Epithelial cell of prostate (primary cell): ENCODE results near the gene ABHD3.
"Not testable (repeated sequence)": the region's sequence is repeated elsewhere in the genome, so short reads cannot be mapped to it uniquely, and the experiment has no call there.

ENCODE experiments used
- DNase-seq: peaks from one replicate; pipeline ENCODE4 v3.0.0-alpha.2; 2011; ENCODE audit warnings: low read depth, low spot score
- H3K27ac ChIP-seq: fragments of 450-650 bp; 2 replicates; pipeline ENCODE4 v1.5.1; 2017; ENCODE audit warnings: mild to moderate bottlenecking

Gene ABHD3

DNA sequence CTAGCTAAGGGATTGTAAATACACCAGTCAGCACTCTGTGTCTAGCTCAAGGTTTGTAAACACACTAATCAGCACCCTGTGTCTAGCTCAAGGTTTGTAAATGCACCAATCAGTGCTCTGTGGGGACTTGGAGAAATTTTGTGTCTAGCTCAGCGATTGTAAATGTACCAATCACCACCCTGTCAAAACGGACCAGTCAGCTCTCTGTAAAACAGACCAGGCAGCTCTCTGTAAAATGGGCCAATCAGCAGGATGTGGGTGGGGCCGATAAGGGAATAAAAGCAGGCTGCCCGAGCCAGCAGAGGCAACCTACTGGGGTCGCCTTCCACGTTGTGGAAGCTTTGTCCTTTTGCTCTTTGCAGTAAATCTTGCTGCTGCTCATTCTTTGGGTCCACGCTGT is 2.6 kb upstream of the ABHD3 start:
- DNase-seq, H3K27ac ChIP-seq: not testable (repeated sequence)

DNA sequence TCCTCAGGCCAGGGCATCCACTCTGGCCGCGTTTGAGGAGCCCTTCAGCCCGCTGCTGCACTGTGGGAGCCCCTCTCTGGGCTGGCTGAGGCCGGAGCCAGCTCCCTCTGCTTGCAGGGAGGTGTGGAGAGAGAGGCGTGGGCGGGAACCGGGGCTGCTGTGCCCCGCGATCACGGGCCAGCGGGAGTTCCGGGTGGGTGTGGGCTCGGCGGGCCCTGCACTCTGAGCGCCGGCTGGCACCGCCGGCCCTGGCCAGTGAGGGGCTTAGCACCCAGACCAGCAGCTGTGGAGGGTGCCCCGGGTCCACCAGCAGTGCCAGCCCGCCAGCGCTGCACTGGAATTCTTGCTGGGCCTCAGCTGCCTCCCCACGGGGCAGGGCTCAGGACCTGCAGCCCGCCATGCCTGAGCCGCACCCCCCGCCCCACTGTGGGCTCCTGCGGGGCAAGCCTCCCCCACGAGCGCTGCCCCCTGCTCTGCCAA is 1.9 kb upstream of the ABHD3 start:
- no peak overlapping the region for H3K27ac ChIP-seq
- DNase-seq: no peak

DNA sequence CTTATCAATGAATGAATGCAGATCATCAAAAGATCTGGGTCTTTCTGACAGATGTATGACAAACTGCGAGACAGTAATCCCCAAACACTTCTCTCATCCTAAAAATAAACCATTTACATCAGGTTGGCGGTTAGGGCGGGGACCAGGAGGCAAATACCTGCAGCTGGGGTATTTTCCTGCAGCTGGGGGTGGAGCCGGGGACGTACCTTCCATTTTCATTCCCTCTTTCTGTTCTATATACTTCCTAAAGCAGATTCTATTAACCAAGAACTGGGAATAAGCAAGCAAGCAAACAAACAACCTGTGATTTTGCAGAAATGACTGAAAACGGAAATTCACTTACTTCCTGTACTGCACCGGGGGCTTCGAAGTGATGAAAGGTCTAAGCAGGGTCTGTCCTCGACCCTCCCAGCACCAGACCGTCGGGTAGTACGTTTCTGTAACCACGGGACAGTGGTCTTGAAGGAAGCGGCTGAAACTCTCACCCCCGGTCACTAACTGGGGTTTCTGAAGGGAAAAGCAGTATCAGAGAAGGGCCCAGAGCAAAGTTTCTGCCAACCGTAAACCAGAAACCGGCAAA is 1.2 kb downstream of the ABHD3 start:
- peak overlapping the region; percentile 85 for H3K27ac ChIP-seq
- DNase-seq: no peak

DNA sequence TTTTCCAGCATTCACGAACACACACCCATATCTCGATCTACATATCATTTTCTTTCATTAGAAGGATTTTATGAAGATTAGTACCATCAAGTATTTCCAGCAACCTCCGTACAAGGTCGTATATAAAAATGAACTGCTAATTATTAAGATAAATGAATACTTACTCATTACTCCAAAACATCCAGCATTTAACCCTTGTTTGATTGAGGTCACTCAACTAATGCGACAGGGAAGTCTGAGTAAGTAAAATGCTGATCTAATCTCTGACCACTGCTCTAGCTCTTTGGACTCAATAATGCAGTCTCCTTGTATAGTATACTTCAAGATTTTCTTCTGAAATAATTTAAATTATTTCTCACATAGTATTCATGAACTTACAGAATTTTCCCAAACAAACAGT is 2.0 kb downstream of the ABHD3 start:
- H3K27ac ChIP-seq: peak overlapping the region; percentile 85

DNA sequence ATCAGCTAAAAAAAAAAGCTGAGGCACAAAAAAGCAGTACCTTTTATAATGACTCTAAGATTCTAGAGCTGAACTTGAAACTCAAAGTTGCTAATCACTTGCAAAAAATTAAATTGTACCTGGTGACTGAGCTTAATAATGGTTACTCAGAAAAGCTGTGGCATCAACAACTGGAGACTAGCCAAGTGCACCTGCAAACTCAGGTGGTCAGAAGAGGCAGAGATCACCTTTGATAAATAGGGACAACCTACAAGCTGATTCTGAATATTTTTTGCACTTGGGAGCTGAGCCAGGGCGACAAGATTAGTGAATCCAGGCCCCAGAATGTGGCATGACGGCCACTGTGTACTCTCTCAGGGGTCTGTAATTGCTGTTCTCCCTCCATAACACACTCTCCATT is 3.0 kb downstream of the ABHD3 start:
- no peak overlapping the region for H3K27ac ChIP-seq
- DNase-seq: no peak

More for the DNA sequence above, 2.0 kb downstream of the ABHD3 start:
- DNase-seq: no peak

DNA sequence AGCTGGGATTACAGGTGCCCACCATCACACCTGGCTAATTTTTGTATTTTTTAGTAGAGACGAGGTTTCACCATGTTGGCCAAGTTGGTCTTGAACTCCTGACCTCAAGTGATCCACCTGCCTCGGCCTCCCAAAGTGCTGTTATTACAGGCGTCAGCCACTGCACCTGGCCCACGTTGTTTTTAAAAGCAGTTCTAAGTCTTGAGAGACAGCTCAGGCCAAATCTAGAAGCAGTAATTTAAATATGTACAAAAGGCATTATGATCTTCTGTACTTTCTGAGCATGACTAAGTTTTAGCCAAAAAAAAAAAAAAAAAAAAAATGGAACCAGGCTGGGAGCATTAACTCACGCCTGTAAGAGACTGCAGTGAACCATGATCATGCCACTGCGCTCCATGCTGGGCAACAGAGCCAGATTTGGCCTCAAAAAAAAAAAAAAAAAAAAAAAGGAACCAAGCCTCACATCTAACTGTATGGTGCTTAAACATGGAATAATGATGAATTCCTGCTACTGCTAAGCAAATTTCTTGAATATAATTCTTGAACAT is 4.0 kb downstream of the ABHD3 start:
- DNase-seq: no peak
- no peak overlapping the region for H3K27ac ChIP-seq

DNA sequence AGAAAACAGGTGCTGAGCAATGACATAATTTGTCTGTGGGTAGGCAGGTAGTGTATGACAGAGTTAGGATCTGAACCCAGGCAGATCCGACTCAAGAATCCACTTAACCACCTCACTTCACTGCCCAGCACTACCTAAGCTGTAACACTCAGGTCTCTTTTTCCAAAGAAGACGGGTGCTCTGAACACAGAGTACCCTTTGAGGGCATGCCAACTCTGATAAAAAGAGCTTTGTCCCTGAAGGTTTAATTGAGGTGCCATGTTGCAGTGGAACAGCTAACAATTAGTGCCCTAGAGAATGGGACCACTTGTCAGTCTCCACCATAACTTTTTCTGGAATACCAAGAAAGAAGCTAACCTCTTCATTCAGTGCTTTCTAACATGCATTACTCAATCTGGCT is 11.3 kb downstream of the ABHD3 start:
- no peak overlapping the region for H3K27ac ChIP-seq
- DNase-seq: no peak

DNA sequence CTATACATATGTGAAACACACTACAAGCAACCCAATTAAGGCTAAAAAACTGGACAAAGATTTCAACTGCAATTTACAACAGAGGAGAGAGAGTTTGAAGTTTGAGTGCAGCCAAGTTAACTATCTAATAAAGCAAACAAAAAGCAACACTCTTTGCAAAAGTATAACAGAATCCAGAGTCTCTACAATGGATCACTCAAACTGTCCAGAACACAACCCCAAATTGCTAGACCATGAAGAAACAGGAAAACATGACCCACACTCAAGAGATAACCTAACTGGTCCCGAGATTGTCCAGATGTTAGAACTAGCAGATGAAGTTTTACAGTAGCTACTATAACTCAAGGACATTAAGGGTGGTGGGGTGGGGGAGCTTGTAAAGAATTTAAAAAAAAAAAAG is 14.8 kb downstream of the ABHD3 start:
- DNase-seq: no peak
- H3K27ac ChIP-seq: no peak overlapping the region

DNA sequence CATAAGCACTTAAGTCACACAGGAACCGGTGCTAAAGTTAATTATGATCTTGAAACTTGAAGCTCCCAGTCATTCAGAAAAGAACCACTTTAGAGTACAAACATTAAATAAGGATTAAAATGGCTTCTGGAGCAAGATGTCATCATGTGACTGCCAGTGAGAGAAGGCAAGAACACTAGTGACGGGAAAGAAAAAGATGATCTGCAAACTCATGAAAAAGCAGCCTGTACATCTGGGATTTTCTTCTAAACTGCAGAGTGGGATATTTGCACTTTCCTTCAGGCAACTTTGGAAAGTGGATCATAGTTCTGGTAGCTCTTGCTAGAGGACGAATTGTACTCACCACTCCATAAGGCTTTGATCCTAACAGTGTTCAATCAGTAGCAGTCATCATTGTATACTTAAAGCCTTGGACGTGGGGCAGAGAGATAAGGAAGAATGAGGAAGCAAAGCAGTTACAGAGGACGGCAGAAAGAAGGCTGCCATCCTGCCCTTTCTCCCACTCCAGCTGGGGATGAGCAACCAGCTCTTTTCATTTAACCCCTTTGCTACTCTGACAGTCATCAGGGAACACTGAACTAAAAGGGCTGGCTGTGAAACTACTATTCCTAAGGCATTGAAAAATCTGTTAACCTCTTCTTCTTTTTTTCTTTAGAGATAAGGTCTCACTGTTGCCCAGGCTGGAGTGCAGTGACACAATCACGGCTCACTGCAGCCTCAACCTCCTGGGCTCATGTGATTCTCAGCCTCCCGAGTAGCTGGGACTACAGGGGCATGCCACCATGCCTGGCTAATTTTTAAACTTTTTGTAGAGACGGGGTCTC is 18.1 kb downstream of the ABHD3 start:
- no peak overlapping the region for H3K27ac ChIP-seq
- DNase-seq: no peak

DNA sequence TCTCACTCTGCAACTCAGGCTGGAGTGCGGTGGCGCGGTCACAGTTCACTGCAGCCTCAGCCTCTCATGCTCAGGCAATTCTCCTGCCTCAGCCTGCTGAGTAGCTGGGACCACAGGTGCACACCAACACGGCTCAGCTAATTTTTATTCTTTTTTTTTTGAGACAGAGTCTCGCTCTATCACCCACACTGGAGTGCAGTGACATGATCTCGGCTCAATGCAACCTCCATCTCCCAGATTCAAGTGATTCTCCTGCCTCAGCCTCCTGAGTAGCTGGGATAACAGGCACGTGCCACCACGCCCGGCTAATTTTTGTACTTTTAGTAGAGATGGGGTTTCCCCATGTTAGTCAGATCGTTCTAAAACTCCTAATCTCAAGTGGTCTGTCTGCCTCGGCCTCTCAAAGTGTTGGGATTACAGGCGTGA is 19.0 kb downstream of the ABHD3 start:
- H3K27ac ChIP-seq: not testable (repeated sequence)

DNA sequence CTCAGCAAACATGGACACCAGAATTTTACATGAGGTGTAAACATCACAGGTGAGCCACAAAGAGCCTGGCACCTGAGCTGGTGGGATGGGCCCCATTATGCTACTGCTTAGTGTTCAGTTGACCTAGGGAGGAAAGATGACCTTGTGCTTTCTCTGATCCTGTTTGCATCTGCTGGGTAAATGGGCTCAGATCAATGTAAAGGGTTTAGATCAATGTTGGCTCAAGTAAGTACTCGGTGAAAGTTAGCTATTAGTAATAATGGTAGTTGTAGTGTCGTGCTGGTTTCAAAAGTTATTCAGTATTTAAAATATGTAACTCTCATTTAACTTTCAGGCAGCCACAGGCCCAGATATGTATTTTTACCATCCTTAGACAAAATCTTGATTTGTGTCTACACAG is 19.8 kb downstream of the ABHD3 start:
- DNase-seq: no peak
- no peak overlapping the region for H3K27ac ChIP-seq

More for the DNA sequence above, 19.0 kb downstream of the ABHD3 start:
- DNase-seq: not testable (repeated sequence)

DNA sequence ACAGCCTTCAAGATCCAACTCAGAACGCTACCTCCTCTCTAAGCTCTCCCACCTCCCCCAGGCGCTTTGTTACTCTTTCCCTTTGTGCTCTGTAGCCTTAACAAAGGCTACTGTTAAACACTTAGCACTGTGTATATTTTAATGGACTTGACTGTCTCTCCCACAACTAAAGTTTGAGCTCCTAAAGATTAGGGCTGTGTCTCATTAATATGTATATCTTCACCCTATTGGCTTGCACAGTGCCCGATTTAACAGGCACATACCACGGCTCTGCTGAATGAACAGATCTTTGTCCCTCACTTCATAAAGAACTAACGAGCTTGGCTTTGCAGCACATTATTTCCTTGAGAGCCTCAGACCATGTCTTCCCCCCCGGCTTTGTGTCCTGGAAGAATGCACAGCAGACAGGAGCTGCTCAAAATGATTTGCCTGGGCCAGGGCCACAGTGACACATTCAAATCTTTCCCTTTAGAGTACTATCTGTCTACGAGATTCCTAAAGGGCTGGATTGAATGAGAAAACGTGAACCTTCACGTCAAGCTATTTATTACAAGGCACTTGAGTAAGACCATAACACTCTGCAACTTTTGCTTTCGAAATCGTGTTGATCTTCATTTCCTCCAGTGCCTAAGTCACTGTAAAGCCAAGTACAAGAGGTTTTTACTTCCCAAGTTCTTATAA is 22.1 kb downstream of the ABHD3 start:
- H3K27ac ChIP-seq: peak overlapping the region; percentile 59
- no peak for DNase-seq

DNA sequence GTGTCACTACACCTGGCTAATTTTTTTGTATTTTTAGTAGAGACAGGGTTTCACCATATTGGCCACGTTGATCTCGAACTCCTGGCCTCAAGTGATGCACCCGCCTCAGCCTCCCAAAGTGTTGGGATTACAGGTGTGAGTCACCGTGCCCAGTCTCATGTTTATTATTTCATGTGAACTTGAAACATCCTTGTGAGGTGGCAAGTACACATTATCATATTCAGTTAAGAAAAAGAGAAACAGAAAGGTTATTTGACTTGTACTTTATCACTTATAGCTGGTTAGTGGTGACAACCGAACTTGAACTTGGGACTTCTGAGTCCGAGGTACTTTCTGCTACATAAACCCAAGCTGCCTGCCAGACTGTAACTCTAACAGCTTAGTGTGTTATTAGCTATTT is 24.4 kb downstream of the ABHD3 start:
- no peak overlapping the region for H3K27ac ChIP-seq
- no peak for DNase-seq

DNA sequence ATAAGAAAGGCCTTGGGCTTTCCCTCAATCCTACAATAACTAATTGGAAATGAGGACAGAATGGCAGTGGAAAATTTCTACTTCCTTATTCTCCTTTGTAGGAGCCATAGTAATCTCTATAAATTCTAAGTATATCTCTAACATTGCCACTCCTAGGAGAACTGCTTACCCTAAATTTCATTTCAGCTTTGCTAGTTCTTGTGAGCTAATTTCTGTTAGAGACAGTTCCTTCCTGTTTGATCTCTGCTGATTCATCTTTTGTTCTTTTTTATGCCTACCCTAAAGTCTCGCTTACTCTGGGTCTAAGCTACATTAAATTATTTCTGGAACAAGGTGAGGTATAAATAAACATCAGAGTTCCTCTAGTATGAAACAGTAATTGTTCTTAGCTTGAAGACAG is 25.7 kb downstream of the ABHD3 start:
- H3K27ac ChIP-seq: peak overlapping the region; percentile 30
- DNase-seq: no peak

DNA sequence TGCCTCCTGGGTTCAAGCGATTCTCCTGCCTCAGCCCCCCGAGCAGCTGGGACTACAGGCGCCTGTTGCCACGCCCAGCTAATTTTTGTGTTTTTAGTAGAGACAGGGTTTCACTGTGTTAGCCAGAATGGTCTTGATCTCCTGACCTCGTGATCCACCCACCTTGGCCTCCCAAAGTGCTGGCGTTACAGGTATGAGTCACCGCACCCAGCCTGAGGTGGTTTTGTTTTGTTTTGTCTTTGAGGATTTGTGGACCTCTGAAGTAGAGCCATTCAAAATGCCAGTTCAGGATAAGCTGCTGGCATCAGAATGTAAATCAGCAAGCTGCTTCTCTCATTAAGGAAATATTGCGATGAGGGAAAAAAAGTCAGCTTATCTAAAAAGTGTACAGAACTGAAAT is 29.2 kb downstream of the ABHD3 start:
- not testable (repeated sequence) for DNase-seq

DNA sequence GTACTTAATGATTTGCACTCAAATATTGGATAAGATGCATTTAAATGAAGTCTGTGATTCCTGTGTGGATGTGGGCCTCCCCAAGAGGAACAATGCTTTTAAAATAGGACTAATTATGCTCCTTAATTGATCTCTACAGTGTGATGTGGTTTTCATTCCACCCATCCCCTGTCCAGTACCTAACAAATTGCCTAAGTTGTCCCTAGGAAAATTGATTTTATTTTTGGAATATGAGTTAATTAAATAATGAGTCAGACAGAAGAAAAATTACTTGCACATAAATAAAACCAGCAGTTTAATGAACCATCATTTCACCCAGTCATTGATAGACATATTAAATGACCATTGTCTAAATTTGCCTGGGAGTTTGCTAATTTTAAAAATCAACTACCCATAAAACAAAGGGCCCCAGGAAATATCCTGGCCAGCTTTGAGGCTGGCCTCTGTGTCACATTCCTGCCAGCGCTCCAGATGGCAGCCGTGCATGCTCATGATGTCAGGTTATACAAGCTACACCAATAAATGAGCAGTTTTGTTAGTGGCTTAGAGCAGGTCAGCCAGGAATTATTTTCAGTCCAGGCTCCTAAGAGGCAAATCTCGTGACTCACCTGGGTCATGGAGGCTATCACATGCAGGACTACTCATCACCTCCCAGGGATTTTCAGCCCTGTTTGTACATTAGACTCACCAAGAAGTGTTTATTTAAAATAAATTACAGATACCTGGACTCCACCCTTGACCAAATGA is 31.9 kb downstream of the ABHD3 start:
- peak overlapping the region; percentile 68 for H3K27ac ChIP-seq
- DNase-seq: peak; percentile 59

More for the DNA sequence above, 29.2 kb downstream of the ABHD3 start:
- peak overlapping the region; percentile 3 for H3K27ac ChIP-seq

DNA sequence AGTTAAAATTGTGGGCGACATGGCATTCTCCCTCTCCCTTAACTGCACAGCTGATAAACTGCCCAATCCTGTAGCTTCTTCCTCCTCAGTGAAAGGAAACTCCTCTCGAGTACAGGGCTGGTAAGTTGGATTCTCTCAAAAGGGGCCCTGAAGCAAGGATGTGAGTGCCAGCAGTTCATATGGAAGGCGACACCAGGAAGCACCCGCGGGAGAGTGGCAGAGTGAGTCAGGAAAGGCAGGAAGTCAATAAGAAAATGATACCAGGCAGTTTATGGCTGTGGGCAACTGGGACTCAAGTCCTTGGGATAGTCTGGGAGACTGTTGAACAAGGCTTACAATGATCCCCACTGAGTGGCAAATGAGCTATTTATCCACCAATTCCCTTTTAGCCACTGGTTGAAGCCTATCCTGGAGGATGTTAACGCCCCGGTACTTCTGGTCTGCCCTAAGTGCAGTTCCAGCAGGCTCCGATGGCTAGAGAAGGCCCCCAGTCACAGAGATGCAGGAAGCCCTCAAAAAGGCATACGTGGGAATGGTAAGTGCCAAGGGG is 34.8 kb downstream of the ABHD3 start:
- peak overlapping the region; percentile 69 for H3K27ac ChIP-seq
- no peak for DNase-seq

DNA sequence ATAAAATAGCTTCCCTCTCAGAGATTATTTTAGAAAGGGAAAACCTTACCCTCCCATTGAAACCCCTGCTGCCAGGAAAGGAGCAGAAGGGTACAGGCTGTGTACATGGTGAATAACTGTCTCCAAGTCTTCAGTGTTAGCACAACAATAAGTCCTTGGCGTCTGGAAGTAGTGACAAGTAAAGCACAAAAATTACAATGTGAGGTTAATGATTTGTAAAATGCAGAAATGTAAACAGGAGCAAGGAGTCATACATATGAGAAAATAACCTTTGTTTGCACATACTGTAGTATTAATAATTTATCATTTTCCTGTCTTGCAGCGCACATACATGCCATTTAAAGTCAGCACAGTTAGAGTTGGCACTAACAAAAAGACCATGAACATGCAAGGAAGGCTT is 40.5 kb downstream of the ABHD3 start:
- no peak overlapping the region for H3K27ac ChIP-seq
- no peak for DNase-seq

DNA sequence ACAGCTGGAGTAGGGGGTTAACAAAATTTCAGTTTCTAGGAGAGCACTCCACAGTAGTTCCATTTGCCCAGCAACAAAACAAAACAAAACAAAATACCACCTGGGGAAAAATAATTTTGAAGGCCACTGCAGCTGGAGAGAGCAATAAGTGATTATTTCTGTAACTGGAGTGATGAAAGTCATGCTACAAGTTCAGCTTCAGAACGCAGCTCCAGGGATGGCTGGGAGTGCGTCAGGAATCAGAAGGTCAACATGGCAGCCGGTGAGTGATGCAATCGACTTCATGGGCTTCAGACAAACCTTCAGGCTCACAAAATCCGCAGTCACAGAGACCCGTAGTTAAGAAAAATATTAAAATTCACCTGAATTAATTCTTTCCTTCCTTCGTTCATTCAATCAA is 41.0 kb downstream of the ABHD3 start:
- H3K27ac ChIP-seq: no peak overlapping the region

DNA sequence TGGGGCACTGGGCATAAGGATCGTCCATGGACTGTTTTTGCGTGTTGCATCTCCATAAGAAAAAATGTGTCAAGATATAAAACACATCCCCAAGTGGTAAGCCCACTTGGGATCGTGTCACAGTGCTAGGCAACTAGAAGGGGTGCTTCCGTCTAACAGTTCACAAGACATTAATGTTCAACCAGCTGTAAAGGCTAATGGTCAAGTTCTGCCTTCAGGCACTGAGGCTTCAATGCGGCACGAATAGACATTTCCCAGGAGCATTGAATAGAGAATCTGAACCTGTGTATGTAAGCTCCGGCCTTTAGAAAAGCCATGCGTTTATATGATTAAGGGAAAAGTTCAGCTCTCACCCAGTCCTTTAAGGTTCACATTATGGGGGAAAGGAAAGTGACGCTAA is 42.0 kb downstream of the ABHD3 start:
- no peak for DNase-seq
- H3K27ac ChIP-seq: no peak overlapping the region

More for the DNA sequence above, 41.0 kb downstream of the ABHD3 start:
- no peak for DNase-seq
